C4-2B (cell line): Measurements from ENCODE around the gene BIRC6.

Source experiments
- H3K27ac ChIP-seq: fragments of 450-650 bp; 2 replicates; pipeline ENCODE4 v1.5.1; 2017
- ZFX ChIP-seq: fragments of 450-650 bp; IDR thresholded peaks from 2 replicates; pipeline ENCODE4 v1.6.1; 2017
- TF ChIP-seq, protein P1 (sequence below): fragments of 450-650 bp; conservative IDR thresholded peaks from 2 replicates; pipeline ENCODE4 v1.5.1; 2017; ENCODE audit warnings: mild to moderate bottlenecking

BIRC6 gene

DNA sequence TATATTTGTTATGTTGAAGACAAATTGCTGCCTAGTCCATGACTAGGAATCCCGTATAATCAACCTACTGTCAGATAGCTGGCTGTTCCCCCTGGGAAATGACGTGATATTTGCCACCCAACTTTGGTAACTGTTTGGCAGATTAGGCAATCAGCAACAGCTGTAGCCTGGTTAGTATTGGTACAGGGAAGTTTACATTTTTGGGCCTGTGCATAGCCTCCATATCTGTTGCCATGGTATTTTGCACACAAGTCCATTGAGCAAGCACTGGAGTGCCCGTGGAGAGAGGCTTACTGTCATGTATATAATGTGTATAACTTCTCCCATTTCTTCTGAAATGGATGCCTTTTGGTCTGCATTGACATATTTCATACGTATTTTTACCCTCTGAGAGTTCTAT is 27.7 kb downstream of the BIRC6 start:
- H3K27ac ChIP-seq = no peak overlapping the region
- no peak for TF ChIP-seq ZFX
- TF ChIP-seq, protein P1, sequence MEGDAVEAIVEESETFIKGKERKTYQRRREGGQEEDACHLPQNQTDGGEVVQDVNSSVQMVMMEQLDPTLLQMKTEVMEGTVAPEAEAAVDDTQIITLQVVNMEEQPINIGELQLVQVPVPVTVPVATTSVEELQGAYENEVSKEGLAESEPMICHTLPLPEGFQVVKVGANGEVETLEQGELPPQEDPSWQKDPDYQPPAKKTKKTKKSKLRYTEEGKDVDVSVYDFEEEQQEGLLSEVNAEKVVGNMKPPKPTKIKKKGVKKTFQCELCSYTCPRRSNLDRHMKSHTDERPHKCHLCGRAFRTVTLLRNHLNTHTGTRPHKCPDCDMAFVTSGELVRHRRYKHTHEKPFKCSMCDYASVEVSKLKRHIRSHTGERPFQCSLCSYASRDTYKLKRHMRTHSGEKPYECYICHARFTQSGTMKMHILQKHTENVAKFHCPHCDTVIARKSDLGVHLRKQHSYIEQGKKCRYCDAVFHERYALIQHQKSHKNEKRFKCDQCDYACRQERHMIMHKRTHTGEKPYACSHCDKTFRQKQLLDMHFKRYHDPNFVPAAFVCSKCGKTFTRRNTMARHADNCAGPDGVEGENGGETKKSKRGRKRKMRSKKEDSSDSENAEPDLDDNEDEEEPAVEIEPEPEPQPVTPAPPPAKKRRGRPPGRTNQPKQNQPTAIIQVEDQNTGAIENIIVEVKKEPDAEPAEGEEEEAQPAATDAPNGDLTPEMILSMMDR = no peak

DNA sequence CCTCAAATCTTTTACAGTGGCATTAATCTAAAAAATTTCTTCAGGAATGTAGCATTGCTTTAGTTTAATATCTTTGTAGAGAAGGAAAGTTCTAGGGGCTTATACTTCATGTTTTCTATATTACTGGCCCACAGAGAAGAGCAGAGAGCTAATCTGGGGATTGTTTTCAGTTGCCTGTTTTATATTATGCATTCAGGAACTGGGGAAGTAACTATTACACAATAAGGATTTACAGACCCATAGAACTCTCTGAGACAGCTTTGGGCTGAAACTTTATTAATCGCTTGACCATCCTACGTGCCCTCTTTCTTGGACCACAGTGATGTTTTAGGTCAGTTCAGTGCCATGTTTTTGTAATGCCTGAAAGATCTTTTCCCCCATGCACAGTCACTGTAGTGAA is 29.9 kb downstream of the BIRC6 start:
- no peak for TF ChIP-seq ZFX
- TF ChIP-seq, protein P1 = no peak

DNA sequence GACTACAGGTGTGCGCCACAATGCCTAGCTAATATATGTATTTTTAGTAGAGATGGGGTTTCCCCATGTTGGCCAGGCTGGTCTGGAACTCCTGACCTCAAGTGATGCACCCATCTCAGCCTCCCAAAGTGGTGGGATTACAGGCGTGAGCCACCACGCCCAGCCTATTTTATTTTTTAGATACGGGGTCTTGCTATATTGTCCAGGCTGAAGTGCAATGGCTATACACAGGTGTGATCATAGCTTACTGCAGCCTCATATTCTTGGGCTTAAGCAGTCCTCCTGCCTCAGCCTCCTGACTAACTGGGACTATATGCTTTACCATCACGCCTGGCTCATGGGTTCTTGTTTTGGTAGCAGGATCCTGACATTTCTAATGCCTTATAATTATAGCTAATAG is 42.4 kb downstream of the BIRC6 start:
- no peak overlapping the region for H3K27ac ChIP-seq
- TF ChIP-seq, protein P1 = no peak
- no peak for TF ChIP-seq ZFX

More for the DNA sequence above, 29.9 kb downstream of the BIRC6 start:
- H3K27ac ChIP-seq = no peak overlapping the region

DNA sequence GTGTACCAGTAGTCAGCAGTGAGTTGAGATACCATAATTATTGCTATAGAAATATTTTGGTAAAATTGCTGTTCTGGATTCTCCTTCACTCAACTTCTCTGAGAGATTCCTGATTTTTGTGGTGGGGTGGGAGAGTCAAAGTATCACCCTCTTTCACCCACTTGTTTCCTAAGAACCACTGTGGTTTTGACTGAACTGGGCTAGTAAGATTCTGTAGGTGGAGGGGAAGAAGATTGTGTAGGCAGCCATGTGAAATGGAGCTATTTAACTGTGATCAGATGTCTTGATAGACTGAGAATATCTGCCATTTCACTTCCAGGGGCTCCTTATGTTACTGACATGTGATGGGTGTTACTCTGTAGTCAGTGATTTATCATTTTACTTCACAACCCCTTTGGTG is 45.3 kb downstream of the BIRC6 start:
- no peak for TF ChIP-seq ZFX
- TF ChIP-seq, protein P1 = no peak
- no peak overlapping the region for H3K27ac ChIP-seq

DNA sequence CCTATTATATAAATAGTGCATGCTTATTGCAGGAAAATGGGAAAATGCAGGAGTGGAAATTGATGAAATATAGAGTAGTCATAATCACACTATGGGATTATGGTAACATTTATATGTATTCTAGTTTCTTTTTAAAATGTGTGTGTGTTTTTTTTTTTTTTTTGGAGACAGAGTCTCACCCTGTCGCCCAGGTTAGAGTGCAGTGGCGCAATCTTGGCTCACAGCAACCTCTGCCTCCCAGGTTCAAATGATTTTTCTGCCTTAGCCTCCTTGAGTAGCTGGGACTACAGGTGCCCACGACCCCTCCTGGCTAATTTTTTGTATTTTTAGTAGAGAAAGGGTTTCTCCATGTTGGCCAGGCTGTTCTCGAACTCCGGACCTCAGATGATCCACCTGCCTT is 47.0 kb downstream of the BIRC6 start:
- no peak overlapping the region for H3K27ac ChIP-seq
- TF ChIP-seq ZFX = no peak
- TF ChIP-seq, protein P1 = no peak

DNA sequence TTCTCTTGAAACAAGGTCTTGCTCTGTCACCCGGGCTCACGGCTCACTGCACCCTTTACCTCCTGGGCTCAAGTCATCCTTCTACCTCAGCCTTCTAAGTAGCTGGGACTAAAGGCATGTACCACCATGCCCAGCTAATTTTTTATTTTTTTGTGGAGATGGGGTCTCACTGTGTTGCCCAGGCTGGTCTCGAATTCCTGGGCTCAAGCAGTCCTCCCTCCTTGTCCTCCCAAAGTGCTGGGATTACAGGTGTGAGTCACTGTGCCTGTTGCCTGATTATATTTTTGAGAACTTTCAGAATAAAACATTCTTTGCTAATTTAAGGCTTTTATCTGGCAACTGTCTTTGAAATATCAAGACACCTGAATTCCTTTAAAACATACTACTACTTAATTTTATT is 47.9 kb downstream of the BIRC6 start:
- no peak for TF ChIP-seq ZFX
- TF ChIP-seq, protein P1 = no peak
- H3K27ac ChIP-seq = no peak overlapping the region

DNA sequence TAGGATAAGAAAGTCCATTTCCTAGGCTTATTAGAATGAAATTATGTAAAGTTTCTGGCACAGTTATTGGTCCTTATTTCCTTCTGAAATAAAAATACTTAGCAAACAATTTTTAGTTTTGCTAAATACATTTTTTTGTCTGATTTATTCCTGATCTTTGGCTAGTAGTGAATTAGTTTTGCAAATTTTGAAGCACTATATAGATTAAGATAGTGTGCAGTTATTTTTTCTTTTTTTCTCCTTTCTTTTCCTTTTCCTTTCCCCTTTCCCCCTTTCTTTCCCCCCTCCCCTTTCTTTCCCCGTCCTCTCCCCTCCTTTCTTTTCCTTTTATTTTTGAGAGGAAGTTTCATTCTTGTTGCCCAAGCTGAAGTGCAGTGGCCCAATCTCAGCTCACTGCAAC is 59.7 kb downstream of the BIRC6 start:
- H3K27ac ChIP-seq = no peak overlapping the region
- TF ChIP-seq, protein P1 = no peak
- TF ChIP-seq ZFX = no peak
